ENCODE measurements around the gene TSPAN9. TPM values are rescaled to one million over a fixed set of nuclear protein-coding genes. Genes with fewer than 3 reads are reported as not detected.

Gene TSPAN9
- total RNA-seq, 1 experiment from 2014 or later: 35.5 TPM

DNA sequence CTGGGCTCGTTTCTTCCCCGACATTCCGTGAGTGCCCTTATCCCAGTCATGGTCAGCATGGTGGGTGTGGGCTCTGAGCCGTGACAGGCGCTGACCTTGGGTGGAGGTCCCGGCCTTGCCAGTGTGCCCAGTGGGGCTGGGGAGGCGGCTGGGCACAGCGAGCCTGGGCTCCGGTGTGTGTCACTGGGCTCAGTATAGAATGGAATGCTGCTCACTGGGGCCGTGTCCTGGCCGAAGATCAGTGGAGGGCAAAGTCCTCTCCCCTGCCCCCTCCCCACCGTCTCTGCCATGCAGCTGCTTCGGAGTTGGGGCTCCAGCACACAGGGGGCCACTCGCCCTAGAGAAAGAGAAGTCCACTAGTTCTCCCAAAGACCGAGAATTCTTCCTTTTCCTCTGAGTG is 164.4 kb downstream of the TSPAN9 start:
- Histone ChIP-seq H3K36me3 (ENCODE audit: insufficient read depth, low read length, poor library complexity, severe bottlenecking) (no peaks in the 10 kb centered on the region), H3K27me3 (replicated peaks; ENCODE audit: insufficient read depth, low read depth, low read length, poor library complexity) (no peaks in the 10 kb centered on the region), H3K4me3 (ENCODE audit: low read depth, low read length, poor library complexity, severe bottlenecking) (no peak overlapping the region), H3K27ac (ENCODE audit: low read depth, low read length, poor library complexity, severe bottlenecking) (no peak overlapping the region), H3K9me3 (ENCODE audit: low read depth, low read length, poor library complexity, severe bottlenecking) (no peaks in the 10 kb centered on the region), H3K4me1 (ENCODE audit: insufficient read depth, low read length, poor library complexity, severe bottlenecking) (peaks cover 6% of the 10 kb centered on the region)
- no TSS peak for BruUV-seq (replicated peaks)
- DNase-seq (ENCODE audit: low spot score): no peak
- intact Hi-C loops (cut with micrococcal nuclease; ENCODE audit: unreplicated experiment): no loop called here
- ChIA-PET CTCF (no interaction called here), POLR2A (ENCODE audit: low non-redundant PET) (no interaction called here)
- TF ChIP-seq, protein P1, sequence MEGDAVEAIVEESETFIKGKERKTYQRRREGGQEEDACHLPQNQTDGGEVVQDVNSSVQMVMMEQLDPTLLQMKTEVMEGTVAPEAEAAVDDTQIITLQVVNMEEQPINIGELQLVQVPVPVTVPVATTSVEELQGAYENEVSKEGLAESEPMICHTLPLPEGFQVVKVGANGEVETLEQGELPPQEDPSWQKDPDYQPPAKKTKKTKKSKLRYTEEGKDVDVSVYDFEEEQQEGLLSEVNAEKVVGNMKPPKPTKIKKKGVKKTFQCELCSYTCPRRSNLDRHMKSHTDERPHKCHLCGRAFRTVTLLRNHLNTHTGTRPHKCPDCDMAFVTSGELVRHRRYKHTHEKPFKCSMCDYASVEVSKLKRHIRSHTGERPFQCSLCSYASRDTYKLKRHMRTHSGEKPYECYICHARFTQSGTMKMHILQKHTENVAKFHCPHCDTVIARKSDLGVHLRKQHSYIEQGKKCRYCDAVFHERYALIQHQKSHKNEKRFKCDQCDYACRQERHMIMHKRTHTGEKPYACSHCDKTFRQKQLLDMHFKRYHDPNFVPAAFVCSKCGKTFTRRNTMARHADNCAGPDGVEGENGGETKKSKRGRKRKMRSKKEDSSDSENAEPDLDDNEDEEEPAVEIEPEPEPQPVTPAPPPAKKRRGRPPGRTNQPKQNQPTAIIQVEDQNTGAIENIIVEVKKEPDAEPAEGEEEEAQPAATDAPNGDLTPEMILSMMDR (conservative IDR thresholded peaks at IDR 0.05; ENCODE audit: low read depth, low read length): no peak
- no peak for TF ChIP-seq EZH2 (IDR thresholded peaks at IDR 0.05; ENCODE audit: borderline replicate concordance, low read depth, low read length, poor library complexity, severe bottlenecking)

DNA sequence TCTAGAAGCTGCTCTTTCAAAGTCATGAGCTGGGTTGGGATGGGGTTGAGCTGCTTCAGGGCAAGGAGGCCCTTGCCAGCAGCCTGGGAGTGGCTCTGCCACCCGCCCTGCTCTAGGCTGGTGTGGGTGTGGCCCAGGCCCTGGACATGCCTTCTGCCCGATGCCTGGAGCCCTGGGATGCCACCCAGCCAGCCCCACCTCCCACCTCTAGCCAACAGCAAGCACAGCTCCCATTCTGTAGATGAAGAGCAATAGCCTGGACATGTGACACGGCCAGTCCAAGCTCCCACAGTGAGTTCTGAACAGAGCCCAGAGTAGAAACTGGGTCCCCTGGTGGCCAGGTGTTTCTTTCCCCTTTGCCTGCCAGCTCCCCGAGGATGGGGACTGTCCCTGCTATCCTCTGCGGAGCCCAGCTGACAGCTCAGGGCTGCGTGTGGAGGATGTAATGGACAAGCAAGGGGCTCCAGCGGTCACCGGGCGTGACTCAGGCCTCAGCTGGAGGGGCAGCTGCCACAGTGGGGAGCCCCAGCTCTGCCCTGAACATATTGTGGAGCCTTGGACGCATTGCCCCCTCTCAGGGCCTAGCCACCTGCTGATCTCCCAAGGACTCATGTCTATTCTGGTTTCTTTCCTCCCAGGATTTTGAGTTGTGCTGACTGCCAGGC is 165.2 kb downstream of the TSPAN9 start:
- H3K36me3 ChIP-seq (ENCODE audit: insufficient read depth, low read length, poor library complexity, severe bottlenecking): no peaks in the 10 kb centered on the region
- CTCF ChIA-PET: no interaction called here
- H3K9me3 ChIP-seq (ENCODE audit: low read depth, low read length, poor library complexity, severe bottlenecking): no peaks in the 10 kb centered on the region
- peaks cover under 1% of the 10 kb centered on the region for H3K4me1 ChIP-seq (ENCODE audit: insufficient read depth, low read length, poor library complexity, severe bottlenecking)
- H3K27me3 ChIP-seq (replicated peaks; ENCODE audit: insufficient read depth, low read depth, low read length, poor library complexity): no peaks in the 10 kb centered on the region
- POLR2A ChIA-PET (ENCODE audit: low non-redundant PET): no interaction called here
- H3K27ac ChIP-seq (ENCODE audit: low read depth, low read length, poor library complexity, severe bottlenecking): no peak overlapping the region
- intact Hi-C loops (cut with micrococcal nuclease; ENCODE audit: unreplicated experiment): no loop called here
- no peak overlapping the region for H3K4me3 ChIP-seq (ENCODE audit: low read depth, low read length, poor library complexity, severe bottlenecking)
- no TSS peak for BruUV-seq (replicated peaks)
- TF ChIP-seq, protein P1 (conservative IDR thresholded peaks at IDR 0.05; ENCODE audit: low read depth, low read length): no peak
- TF ChIP-seq EZH2 (IDR thresholded peaks at IDR 0.05; ENCODE audit: borderline replicate concordance, low read depth, low read length, poor library complexity, severe bottlenecking): no peak
- DNase-seq (ENCODE audit: low spot score): no peak

DNA sequence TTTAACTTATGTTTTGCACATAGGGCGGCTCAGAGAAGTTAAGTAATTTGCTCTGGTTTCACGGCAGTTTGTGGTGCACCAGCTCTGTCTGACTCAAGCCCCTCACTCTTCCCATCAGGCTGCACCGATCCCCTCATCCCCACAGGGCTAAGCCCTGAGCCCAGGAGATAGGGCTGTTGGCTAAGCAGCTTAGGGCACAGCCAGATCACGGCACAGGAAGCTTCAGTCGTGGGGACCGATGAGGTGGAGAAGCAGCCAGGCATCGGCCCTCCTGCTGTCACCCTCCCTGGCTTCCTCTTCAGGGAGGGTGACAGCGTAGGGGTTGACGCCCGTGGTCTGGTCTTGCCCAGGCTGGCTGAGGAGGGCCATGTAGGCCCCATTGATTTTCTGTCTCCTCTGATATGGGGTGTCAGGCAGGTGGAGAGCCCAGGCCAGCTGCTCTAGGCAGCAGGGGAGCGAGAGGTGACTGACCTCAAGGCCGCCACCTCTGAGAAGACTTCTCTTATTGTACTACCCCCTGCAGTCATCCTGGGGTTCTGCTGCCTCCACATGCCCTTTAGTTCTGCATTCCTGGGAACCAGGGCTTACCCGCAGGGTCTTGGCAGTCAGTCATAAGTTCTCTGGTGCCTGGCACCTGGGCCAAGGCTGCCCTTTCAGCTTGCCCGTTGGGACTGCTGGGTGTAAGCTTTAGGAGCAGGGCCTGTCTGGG is 166.4 kb downstream of the TSPAN9 start:
- ChIA-PET POLR2A (ENCODE audit: low non-redundant PET) (no interaction called here), CTCF (no interaction called here)
- no peak for TF ChIP-seq EZH2 (IDR thresholded peaks at IDR 0.05; ENCODE audit: borderline replicate concordance, low read depth, low read length, poor library complexity, severe bottlenecking)
- TF ChIP-seq, protein P1 (conservative IDR thresholded peaks at IDR 0.05; ENCODE audit: low read depth, low read length): no peak
- H3K27ac ChIP-seq (ENCODE audit: low read depth, low read length, poor library complexity, severe bottlenecking): no peak overlapping the region
- no peaks in the 10 kb centered on the region for H3K27me3 ChIP-seq (replicated peaks; ENCODE audit: insufficient read depth, low read depth, low read length, poor library complexity)
- intact Hi-C loops (cut with micrococcal nuclease; ENCODE audit: unreplicated experiment): no loop called here
- H3K36me3 ChIP-seq (ENCODE audit: insufficient read depth, low read length, poor library complexity, severe bottlenecking): no peaks in the 10 kb centered on the region
- no peak for DNase-seq (ENCODE audit: low spot score)
- H3K9me3 ChIP-seq (ENCODE audit: low read depth, low read length, poor library complexity, severe bottlenecking): no peaks in the 10 kb centered on the region
- no TSS peak for BruUV-seq (replicated peaks)
- H3K4me1 ChIP-seq (ENCODE audit: insufficient read depth, low read length, poor library complexity, severe bottlenecking): peaks cover 13% of the 10 kb centered on the region
- H3K4me3 ChIP-seq (ENCODE audit: low read depth, low read length, poor library complexity, severe bottlenecking): no peak overlapping the region
